Measurements from ENCODE around the gene FOXO6.

The FOXO6 gene

DNA sequence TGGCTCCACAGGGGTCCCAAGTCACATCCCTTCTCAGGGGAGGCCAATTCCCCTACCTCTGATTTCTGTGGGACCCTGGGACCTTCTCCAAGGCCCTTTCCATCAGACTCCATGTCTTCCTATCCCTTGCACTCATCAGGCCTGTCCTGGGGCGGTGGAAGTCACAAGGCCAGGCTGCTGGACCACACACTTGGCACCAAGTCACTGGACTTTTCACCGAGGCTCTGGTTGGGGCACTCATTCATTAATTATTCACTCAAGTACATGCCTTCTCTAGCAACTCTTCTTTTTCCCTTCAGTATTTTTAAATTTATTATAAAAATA lies 11.2 kb upstream of the FOXO6 start:
- DNase-seq (ENCODE audit: low read depth in 1 of 2, low spot score in 1 of 2): no peak

DNA sequence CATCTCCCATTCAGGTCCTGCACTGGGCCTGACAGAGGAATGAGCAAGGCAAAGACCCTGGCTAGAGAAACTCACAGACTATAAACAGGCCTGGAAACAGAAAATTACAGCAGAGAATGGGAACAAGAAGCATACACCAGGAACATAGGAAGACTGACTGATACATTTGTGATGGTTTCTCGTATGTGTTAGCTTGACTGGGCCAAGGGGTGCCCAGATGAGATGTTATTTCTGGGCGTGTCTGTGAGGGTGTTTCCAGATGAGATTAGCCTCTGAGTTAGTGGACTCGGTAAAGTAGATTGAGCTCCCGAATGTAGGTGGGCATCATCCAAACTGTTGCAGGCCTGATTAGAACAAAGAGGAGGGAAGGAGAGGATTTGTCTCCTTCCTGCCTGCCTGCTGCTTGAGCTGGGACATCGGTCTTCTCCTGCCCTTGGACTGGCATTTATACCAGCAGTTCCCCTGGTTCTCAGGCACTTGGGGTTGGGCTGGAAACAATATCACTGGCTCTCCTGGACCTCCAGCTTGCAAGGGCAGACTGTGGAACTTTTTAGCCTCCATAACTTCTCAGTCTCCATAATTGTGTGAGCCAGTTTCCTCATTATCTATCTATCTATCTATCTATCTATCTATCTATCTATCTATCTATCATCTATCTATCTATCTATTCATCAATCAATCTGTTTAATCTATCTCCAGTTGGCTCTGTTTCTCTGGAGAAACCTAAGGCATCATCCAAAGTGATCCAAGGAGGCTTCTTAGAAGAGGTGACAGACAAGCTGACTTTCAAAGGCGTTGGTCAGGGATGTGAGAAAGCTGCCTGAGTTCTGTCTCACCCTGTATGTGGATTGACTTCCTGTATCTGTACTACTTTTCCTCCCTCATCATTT lies 9.7 kb upstream of the FOXO6 start:
- DNase-seq (ENCODE audit: low read depth in 1 of 2, low spot score in 1 of 2): no peak

DNA sequence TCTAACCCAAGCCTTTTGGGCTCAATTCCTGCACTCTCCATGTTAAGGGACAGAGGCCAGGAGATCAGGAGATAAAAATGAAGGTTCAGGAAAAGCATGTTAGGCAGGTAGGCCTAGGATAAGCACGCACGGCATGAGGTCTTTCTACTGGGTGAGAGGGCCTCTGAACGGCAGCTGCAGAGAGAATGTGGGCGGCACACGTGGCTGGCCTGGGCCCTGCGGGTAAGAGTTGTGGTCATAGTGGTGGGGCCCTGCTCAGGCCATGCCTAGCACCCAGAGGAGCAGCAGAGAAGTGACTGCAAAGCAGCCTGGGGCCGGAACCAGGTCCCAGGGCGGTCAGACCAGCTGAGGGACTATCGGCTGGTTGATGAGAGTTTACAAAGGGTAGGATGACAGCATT lies 7.5 kb upstream of the FOXO6 start:
- no peak for DNase-seq (ENCODE audit: low read depth in 1 of 2, low spot score in 1 of 2)

DNA sequence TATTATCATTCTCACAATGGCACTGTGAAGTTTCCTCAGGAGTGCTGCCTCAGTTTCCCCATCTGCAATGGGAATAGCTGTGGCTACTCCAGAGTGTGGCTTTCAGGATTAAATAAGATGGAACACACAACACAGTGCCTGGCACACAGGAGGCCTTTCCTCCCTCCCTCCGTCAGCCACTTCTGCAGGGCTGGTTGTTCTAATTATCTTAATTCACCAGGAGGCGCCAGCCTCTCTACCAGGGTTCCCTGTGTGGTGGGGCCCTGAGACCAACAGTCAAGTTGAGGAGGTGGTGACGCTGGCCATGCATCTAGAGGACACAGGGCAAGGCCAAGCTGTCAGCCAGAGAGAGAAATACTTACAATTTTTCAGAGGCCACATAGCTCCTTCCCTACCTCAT lies 6.3 kb upstream of the FOXO6 start:
- DNase-seq (ENCODE audit: low read depth in 1 of 2, low spot score in 1 of 2): no peak

DNA sequence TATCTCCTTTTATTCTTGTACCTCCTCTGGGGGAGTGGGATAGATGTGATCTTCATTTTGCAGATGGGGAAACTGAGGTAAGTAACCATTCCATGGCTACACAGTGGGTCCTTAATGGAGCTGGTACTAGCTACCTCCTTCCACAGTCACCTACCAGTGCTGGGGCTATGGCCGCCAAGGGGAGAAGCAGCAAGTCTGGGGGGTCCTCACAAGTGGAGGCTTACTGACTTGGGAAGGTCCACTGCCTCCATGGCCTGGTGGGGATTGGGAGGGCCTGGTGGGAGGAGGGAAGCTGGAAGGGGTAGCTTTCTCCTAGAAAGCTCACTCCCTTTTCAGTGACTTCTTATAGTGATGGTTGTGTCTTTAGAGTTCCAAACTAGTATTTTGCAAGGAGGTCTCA lies 5.9 kb upstream of the FOXO6 start:
- DNase-seq (ENCODE audit: low read depth in 1 of 2, low spot score in 1 of 2): no peak

DNA sequence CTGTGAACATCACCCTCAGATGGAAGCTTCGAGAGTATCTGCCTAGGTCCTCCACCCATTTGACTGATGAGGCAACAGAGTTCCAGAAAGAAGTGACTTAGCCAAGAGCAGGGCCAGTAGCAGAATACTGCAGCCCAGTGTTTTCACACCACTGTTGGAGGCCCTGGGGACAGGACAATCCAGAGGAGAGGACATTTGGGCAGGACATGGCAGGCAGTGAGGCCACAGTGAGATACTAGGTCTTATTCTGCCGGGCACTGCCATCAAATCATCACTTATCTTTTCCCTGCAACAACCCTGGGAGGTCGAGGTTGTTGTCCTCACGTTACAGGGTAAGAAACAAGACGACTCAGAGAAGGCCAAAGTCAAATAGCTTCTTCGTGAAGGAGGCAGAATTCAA lies 5.5 kb upstream of the FOXO6 start:
- DNase-seq (ENCODE audit: low read depth in 1 of 2, low spot score in 1 of 2): no peak

DNA sequence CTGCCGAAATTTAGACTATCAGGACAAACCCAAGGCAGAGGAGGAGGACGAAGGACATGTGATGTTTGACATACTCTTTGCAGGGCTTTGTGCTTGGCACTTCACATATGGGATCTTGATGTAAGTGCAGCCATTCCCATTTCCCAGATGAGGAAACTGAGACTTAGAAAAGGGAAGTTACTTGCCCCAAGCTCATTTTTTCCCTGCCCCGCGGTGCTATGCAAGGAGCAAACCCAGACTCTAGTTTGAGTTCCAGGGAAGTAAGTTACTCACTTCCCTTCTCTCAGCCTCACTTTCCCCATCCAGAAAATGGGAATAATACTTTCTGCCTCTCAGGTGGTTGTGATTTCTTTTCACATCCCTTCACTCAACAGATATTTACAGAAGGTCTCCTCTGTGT lies 4.5 kb upstream of the FOXO6 start:
- DNase-seq (ENCODE audit: low read depth in 1 of 2, low spot score in 1 of 2): no peak

DNA sequence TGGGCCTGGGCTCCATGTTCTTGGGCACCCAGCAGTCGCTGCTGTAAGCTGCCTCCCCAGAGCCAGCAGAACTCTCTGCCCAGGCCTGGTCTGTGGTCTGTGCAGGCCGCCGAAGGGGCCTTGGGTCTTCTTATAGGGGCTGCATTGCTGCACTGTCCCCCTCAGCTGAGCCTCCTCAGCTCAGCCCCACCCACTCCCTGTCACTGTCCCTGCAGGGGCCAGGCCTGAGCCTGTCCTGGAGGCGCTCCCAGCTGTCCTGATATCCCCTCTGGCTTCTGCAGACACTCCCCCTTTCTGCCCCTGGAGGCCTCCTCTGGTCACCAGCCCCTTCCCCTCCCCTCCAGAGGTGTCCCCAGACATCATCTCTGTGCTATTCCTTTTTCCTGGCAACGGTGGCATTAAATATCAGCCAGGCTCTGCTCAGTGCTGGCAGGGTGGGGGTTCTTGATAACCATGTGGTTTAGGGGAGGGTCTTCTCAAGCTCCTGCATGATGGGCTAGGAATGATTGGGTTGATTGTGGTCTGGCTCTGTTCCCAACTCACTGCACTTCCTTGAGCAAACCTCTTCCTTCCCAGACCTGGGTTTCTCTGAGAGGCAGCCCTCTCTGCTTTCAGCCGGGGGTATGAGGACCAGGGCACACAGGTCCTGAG lies 3.7 kb upstream of the FOXO6 start:
- no peak for DNase-seq (ENCODE audit: low read depth in 1 of 2, low spot score in 1 of 2)

DNA sequence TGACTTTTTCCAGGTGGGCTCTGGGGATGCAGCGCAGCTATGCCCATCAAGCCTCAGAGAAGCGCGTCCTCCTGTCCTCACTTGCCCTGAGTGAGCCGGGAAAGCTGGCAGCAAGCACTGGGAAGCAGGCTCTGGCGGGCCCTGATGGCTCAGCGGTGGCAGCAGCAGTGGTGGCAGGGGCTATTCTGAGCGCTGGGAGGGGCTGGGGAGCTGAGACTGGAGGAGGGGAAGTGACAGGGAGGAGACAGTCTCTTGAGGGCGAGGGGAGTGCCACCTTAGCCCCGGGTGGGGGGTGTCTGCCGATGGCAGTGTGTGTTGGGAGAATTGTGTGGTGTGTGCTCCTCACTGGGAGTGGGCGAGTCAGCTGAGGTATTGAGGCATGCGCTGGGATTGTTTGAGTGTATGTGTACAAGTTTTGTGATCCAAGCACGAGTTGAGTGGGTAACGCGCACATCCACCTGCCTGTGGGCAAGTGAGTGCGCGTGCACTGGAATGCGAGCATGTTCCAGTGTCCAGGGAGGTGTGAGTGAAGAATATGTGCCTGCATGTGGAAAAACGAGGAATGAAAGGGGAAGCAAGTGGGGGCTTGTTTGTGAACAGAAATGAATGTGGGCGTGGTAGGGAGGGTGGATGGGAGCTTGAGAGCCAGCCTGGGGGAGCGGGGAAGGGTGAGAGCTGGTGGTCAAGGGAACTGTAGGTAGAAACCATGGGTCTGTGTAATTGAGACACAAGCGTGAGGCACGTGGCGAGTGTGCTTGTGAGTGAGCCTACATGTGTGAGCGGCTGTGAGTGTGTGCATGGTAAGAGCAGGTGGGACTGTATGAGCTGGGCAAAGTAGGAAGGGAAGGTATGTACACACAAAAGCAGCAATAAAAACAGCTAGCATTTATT lies 2.9 kb upstream of the FOXO6 start:
- no peak for DNase-seq (ENCODE audit: low read depth in 1 of 2, low spot score in 1 of 2)

DNA sequence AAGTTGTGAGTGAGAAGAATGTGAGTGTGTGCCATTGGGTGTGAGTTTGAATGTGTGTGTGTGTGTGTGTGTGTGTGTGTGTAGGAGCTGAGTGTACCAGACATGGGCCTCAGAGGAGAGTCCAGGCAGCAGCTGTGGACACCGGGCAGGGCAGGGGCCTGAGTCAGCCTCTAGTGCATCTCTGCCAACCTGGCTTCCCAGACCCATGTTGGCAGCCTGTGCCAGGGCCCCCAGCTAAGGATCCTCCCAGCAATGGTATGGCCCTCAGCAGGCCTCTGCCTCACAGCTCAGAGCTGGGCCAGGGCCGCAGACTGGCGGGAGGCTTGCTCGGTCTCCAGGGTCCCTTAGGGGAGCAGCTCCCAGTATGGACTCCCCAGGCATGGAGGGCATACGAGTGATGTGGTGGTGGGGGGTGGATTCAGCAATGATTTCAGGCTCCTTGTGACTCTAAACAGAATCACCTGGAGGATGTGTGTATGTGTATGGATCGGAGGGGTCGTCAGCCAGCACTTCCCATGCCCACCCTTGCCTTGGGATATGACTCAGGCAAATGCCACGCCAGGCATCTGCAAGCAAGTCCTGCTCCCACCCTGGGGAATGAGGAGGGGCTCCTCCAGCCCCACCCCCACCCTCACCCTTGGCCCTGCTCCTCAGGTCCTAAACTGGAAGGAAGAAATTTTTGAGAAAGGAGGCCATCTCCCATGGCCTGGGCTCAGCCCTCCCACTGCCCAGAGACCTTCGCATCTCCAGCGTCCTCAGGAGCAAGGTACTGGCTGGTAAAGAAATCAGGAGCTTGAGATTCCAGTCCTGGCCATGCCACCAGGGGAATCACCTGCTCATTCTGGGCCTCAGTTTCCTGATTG lies 1.8 kb upstream of the FOXO6 start:
- DNase-seq (ENCODE audit: low read depth in 1 of 2, low spot score in 1 of 2): no peak

DNA sequence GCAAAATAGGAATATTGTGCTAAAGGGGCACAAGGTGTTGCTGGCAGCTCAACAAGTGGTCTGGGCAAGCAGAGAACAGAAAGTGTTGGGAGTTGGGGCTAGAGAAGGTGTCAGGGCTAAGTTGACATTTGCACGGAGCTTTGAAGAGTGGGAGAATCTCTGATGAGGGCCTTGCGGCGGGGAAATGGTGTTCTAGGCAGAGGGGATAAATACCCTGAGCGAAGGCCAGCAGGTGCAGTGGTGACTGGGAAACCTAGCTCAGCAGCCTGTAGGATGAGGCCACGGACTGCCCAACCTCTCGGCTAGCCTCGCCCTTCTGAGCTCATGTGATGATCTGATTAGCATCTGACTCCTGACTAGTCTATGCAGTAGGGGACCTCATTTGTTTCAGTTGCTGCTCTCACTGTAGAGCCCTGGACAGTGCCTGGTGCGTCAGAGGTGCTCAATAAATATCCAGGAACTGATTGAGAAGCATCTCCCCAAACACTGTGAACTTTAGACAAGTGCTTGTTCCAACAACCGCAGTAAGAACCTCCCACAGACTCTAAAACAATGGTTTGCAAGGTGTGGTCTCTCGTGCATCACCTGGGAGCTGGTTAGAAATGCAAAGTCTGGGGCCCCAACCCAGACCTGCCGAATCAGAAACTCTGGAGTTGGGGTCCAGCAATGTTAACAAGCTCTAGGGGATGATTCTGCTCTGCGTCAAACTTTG lies 1.0 kb upstream of the FOXO6 start:
- DNase-seq (ENCODE audit: low read depth in 1 of 2, low spot score in 1 of 2): no peak

DNA sequence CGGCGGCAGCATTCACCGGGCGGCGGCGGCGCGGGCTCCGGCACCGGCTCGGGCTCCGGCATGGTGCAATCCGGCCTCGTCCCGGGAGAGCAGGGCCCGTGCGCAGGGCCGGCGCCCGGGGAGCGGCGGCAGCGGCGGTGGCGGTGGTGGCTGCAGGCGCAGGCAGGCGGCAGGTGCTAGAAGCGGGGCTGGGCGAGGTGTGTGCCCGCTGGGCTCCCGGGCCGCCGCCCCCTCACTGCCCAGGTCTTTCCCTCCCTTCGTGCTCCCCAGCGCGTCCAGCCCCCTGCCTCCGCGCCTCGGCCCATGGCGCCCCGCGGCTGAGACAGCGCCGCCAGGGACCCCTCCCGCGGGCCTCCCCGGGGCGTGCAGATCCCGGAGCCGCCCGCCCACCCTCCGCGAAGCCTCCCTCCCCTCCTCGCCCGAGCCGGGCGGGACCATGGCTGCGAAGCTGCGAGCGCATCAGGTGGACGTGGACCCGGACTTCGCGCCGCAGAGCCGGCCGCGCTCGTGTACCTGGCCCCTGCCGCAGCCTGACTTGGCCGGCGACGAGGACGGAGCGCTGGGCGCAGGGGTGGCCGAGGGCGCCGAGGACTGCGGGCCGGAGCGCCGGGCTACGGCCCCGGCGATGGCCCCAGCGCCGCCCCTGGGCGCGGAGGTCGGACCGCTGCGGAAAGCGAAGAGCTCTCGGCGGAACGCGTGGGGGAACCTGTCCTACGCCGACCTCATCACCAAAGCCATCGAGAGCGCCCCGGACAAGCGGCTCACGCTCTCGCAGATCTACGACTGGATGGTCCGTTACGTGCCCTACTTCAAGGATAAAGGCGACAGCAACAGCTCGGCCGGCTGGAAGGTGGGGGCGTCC lies 492 bp downstream of the FOXO6 start:
- no peak for DNase-seq (ENCODE audit: low read depth in 1 of 2, low spot score in 1 of 2)

DNA sequence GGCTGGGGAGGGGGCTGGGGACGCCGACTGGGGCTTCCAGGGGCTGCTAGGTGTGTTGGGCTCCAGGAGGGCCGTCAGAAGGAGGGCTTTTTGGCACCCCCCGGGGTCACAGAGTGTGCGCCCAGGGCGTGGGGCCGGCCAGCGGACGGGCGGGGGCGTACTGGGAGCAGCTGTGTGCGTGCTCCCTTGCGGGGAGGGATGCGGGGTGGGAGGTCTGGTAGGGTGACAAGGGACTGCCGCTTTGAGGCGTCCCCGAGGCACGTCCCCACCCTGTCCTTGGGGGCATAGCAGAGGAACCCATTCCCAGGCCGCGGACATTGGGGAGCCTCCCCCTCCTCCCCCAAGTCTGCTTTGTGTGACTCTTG lies 1.1 kb downstream of the FOXO6 start:
- no peak for DNase-seq (ENCODE audit: low read depth in 1 of 2, low spot score in 1 of 2)

DNA sequence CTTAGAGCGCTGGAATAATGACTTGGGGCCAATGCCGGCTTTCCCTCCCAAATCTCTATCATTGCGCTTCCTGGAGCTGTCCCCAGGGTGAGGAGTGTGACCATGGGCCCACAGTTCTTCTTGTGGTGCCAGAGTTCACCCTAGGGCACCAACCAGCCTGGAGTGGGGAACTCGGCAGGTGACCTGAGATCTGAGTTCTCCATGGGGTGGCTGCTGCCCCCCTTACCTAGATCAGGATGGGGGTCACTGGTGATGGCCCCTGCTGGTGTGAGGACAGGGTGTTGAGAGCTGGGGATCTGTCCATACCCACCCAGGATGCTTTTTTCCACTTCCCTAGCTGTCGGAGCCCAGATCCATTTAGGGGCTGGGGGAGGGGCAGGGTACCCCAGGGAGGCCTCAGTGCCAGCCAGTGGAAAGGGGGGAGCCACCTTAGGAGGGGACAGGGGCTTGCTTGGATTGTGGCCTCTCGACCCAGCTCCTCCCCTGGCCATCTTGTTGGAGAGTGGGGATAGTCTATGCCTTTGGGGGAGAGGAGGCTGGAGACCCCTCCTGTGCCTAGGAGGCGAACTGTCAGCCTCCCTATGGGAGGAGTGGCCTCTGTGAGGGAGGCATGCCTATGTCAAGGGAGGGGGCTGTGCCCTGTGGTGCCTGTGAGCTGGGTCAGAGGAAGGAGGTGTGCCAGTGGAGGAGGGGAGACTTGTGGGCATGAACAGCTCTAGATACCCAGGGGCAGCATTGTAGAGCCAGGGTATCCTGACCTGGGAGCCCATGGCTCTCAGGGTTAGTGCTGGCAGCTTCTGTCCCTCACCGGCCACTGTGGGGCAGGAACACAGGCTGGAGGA lies 1.7 kb downstream of the FOXO6 start:
- no peak for DNase-seq (ENCODE audit: low read depth in 1 of 2, low spot score in 1 of 2)

DNA sequence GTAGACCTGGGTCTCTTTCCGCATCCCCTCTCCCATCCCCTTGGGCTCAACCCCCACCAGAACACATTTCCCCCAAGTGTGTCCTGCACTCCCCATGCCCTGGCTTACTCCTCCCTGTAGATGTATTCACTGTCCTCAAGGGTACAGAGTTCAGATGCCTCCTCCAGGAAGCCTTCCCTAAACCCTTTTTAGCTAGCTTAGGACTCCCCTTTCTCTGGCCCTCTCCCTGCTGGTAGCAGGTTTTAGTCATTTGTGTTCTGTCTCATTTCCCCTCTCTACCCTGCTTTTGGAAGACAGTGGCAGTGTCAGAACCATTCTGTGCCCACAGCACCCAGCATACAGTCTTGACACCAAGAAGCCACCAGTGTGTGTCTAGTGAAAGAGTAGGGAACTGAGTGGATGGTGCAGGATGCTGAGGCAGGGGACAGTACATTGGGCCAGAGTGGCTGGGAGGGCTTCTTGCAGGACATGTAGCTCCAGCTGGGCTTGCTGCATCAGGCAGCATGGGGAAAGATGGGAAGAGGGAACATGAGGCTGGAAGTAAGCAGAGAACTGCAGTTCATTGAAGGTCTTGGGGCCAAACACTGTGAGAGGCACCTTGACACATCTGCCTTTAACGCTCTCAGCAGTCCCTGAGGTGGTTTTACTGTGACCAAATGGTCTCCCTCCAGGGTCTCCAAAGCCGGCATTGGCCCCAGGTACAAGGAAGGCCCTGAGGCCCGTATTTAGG lies 2.5 kb downstream of the FOXO6 start:
- DNase-seq (ENCODE audit: low read depth in 1 of 2, low spot score in 1 of 2): no peak

DNA sequence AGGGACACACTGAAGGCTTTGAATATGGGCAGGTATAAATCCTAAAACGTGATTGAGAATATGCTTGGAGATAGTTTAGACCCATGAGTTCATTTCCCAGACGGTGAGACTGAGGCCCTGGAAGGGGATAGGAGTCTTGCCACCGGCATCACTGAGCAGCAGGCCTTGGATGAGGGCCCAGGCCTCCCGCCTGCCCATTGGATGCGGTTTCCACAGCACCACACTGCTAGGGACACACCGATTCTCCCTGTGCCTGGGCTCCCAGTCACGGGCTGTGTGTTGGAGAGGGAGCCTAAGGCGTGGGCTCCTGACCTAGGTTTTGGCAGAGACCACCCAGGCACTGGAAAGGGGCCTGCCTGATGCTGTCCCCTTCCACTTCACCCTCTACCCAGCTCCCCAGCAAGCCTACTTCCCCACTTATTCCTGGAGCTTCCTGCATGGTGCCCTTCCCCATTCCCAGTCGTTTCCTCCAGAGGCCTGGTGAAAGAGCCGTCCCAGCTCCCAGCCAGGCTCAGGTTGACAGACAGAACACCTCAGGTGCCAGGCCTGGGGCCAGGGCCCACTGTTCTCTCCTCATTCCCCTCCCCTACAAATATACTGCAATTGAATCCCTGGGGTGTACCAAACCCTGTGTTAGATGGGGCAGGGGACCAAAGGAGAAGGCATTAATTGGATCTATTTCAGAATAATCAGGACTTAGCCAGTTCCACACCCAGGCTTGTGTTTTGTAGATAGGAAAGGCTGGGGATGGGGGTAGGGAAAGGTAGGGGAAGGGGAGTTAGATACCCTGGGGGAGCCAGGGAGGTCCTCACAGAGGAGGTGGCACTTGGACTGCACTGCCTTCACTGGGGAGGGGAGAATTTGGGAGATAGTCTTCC lies 3.4 kb downstream of the FOXO6 start:
- no peak for DNase-seq (ENCODE audit: low read depth in 1 of 2, low spot score in 1 of 2)

DNA sequence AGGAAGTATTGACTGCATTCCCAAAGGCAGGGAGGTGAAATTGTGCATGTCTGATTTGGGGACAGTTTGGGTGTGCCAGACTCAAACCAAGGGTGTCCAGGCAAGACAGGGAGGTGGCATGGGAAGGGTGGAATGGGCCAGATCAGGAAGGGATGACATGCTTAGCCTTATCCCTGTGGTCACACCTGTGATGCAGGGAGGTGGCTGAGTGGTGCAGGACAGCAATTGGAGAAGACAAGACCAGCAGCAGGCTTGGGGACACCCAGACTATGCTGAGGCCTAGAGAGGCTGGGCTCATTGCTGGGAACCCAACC lies 4.0 kb downstream of the FOXO6 start:
- DNase-seq (ENCODE audit: low read depth in 1 of 2, low spot score in 1 of 2): no peak
